GM18505 (cell line): ENCODE results near the gene ALG12.

ENCODE experiments used
- ATAC-seq: cut with Tn5 transposase; IDR thresholded peaks from one replicate; pipeline ENCODE4 v1.9.1; 2021; ENCODE audit not compliant: unreplicated experiment
- POLR2A ChIP-seq: IDR thresholded peaks from 4 replicates; pipeline ENCODE4 v1.6.1; 2011; ENCODE audit warnings: borderline replicate concordance; ENCODE audit not compliant: insufficient read depth, insufficient read length; ENCODE audit errors: extremely low read depth

Gene ALG12

GRCh38 chr22:49882519-49883293, 35.5 kb downstream of the ALG12 start:
- ATAC-seq, result no peak
- no peak for TF ChIP-seq POLR2A

GRCh38 chr22:49881856-49882255, 36.4 kb downstream of the ALG12 start:
- ATAC-seq, result no peak
- no peak for TF ChIP-seq POLR2A

- ATAC-seq, result no peak
- TF ChIP-seq POLR2A, result no peak
Measured at GRCh38 chr22:49880281-49880680, 38.0 kb downstream of the ALG12 start.

GRCh38 chr22:49879871-49880270, 38.4 kb downstream of the ALG12 start:
- ATAC-seq, result no peak

GRCh38 chr22:49878206-49878605, 40.0 kb downstream of the ALG12 start:
- no peak for ATAC-seq
- no peak for TF ChIP-seq POLR2A

More at GRCh38 chr22:49879871-49880270, 38.4 kb downstream of the ALG12 start:
- TF ChIP-seq POLR2A, result no peak

- TF ChIP-seq POLR2A, result no peak
- ATAC-seq, result no peak
Measured at GRCh38 chr22:49877642-49878041, 40.6 kb downstream of the ALG12 start.

- no peak for ATAC-seq
- TF ChIP-seq POLR2A, result no peak
Measured at GRCh38 chr22:49873228-49873940, 44.9 kb downstream of the ALG12 start.

GRCh38 chr22:49872347-49872746, 45.9 kb downstream of the ALG12 start:
- no peak for ATAC-seq

GRCh38 chr22:49871482-49871881, 46.8 kb downstream of the ALG12 start:
- ATAC-seq, result no peak
- no peak for TF ChIP-seq POLR2A

More at GRCh38 chr22:49872347-49872746, 45.9 kb downstream of the ALG12 start:
- TF ChIP-seq POLR2A, result no peak

GRCh38 chr22:49869845-49870712, 48.2 kb downstream of the ALG12 start:
- no peak for TF ChIP-seq POLR2A
- ATAC-seq, result no peak

GRCh38 chr22:49869086-49869830, 49.0 kb downstream of the ALG12 start:
- ATAC-seq, result no peak
- TF ChIP-seq POLR2A, result no peak

GRCh38 chr22:49867303-49868265, 50.7 kb downstream of the ALG12 start:
- ATAC-seq, result no peak
- no peak for TF ChIP-seq POLR2A

GRCh38 chr22:49866646-49867045, 51.6 kb downstream of the ALG12 start:
- no peak for ATAC-seq

More at GRCh38 chr22:49866646-49867045, 51.6 kb downstream of the ALG12 start:
- TF ChIP-seq POLR2A, result no peak
